HG03354 (cell line): Measurements from ENCODE around the gene PDLIM1.

Source experiments
- ATAC-seq: cut with Tn5 transposase; IDR thresholded peaks from one replicate; pipeline ENCODE4 v1.9.1; 2021; ENCODE audit warnings: mild to moderate bottlenecking; ENCODE audit not compliant: unreplicated experiment, poor library complexity, severe bottlenecking

The PDLIM1 gene

DNA sequence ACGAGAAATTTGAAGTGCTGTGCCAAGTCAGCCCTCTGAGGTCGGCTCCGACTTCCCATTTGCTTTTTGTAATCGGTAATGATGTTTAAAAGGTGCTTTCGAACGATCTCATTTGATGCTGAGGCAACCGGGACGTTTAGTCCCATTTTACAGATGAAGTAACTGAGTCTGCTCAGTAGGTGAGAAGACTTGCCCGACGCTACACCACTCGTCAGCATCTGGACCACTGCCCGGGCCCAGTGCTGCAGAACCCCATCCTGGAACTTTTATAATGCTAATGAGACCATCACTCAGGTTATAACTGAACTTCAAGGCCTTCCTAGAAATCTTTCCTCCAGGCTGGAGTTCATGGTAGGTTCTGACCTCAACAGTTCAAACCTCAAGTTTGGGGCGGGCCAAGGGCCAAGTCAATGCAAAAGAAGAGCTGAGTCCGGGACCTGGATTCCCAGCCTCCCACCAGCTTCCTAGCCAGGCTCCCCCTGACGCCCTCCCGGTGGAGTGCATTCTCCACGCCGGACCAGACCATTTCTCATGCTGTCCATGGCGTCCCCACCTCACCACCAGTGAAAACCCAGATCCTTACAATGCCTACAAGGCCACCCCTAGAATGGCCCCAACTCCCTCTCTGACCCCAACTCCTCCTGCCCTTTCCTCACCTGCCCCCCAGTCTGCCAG is 699 bp upstream of the PDLIM1 start:
- no peak for ATAC-seq

DNA sequence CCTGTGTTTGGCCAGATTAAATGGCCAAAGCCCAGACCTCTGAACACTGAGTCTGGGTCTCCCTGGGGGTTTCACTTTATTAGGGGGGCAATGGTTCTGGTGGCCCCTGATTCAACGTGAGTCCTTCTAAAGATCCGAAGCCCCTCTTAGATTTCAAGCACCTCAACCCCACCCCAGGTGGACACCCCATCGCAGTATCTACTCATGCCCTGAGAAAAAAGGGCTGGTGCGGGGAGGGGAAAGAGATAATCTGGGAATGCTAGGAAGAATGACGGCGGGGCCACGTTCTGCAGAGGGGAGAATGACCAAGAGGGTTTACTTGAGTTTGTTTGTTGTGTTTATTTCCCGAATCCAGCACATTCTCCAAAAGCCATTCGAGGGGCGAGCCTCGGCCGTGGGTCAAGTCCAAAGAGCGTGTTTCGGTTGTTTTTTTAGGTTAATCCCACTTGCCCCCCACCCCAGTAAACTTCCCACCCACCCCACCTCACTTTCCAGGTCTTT is 832 bp downstream of the PDLIM1 start:
- ATAC-seq, result no peak

DNA sequence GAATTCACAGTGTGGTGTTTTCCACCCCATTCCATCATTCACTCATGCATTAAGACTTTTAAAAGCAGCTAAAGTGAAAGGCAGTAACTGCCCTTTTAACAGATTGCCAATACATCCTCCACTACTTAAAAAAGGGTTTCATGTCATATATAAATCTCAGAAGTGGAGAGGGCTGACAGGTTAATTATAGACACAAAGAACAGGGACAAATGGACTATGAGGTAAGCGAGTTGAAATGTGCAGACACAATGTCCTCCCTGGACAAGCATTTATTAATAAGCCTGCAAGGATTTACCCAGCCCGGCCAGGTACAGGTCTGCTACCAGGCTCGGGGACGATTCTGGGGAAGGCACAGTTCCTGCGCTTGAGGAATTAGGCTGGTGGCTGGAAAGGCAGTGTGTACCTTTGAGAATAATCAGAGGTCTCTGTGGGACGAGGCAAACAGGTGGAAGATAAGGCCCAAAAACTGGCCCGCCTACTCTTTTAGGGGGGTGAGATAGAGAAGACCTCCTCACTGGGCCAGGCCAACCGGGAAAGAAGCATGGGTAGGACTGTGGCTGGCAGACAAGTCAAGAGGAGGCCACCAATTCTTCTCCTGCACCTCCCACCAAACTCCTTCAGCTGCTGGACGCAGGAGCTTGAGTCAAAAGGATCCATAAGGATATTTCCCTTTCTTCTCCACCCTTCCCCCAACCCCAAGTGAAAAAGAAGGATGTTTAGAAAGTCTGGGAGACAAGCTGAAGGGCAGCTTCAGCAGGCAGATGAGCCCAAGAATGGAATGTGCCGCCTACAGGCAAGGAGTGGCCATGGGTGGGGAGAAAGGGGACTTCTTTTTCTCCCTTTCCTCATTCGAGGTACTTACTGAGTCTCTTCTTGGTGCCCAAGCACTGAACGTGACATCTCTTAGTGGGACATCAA is 1.5 kb downstream of the PDLIM1 start:
- no peak for ATAC-seq

DNA sequence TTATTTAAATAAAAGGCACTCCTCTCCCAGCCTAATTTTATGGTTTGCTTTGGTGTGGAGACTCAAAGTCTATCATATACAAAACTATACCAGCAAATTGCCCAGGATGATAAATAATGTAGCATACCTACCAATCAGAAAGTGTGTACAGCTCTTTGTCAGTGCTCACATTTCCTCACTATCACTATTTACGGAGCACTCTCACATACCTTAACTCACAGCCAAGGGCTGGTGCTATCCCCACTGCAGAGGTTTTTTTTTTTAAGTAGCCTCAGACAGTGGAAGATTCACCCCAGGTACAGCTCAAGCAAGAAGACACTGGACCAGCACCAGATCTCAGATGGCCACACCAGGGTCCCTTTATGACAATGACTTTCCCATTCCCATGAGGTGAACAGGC is 2.5 kb downstream of the PDLIM1 start:
- no peak for ATAC-seq

DNA sequence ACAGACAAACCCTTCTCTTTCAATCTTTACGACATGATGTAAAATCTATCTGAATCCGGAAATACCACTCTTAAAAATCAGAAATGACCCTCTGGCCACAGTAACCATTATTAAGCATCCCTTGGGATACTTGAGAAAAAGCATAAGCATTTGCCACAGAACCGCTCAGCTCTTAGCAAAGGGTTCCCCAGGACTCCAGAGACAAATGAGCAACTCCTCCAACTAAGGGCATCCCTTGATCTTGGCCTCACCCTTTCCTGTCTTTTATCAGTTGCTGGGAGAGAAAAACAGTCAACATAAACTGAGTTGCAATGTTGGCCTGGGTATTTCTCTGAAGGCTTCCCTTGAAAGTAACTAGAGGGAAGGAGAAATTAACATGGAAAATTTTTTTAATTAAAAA is 3.5 kb downstream of the PDLIM1 start:
- ATAC-seq, result no peak

DNA sequence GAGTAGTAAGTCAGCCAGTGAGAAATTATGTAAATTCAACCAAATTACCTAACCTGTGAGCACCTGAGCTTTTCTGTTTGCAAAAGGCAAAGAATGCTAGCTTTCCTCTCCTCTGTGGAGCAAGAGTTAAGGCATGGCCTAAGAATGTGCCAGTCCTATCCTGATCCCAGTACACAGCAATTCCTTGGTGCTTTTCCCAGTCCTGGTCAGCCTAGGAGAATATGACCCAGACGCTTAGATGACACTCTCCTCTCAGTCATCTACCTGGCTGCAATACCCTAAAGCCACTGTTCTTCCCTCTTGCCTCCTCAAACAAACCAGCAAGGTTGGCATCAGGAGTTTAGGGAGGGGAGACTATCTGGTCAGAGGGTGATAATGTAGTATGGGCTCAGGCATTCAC is 4.1 kb downstream of the PDLIM1 start:
- ATAC-seq, result no peak

DNA sequence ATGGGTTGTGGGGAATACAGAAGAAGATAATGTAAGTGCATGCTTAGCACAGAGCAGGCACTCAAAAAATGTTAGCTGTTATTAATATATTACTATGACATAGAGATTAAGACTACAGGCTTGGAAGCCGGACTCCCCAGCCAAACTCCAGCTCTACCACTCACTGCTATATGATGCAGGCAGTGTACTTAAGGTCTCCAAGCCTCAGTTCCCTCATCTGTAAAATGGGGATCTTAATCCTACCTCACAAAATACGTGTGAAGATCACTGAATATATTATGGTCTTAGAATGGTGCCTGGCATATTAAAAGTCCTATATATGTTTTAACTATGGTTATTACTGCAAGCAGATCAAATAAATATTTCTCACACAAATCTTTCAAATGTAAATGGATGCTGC is 5.2 kb downstream of the PDLIM1 start:
- no peak for ATAC-seq

DNA sequence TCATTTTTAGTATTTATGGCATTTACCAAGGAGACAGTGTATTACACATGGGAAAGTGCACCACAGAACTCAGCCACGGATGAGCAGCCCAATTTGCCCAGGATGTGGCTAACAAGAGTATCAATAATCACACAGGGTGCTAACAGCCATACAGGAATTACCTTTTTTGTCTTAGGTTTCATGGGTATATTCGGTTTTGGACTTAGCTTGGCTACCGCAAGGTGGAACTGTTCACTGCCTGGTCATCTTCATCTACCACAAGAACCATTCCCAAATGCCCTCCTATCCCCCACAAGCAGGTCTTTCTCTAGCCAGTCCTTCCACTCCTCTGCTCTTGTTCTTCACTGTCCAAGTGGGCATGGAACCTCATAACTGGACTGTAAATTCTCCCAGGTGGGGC is 6.0 kb downstream of the PDLIM1 start:
- no peak for ATAC-seq

DNA sequence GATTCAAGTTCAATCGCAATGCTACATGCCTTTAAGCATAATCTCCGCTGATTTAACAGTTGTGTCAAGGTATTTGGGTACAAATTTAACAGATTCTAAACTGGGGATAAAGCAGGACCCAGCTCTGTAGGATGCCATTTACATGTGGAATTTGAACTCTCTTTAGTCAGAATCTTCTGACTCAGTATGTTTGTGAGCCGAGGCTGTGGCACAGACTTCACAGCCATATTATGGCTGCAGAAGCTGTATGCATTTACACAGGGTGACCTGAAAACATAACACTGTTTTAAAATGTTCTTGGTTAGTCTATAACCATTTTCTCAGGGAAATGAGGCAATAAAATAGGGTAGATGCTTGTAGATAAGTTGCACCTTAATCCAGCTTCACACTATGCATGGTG is 8.7 kb downstream of the PDLIM1 start:
- ATAC-seq, result no peak

DNA sequence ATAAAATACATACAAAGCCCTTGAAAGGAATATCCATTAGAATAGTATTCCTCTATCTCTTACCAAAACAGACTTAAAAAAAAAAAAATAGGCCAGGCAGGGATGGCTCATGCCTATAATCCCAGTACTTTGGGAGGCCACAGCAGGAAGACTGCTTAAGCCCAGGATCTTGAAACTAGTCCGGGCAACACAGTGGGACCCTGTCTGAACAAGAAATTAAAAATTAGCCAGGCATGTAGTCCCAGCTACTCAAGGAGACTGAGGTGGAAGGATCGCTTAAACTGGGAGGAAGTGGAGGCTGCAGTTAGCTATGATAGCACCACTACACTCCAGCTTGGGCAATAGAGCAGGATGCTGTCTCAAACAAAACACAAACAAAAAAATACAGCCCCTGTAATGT is 9.6 kb downstream of the PDLIM1 start:
- ATAC-seq, result no peak

DNA sequence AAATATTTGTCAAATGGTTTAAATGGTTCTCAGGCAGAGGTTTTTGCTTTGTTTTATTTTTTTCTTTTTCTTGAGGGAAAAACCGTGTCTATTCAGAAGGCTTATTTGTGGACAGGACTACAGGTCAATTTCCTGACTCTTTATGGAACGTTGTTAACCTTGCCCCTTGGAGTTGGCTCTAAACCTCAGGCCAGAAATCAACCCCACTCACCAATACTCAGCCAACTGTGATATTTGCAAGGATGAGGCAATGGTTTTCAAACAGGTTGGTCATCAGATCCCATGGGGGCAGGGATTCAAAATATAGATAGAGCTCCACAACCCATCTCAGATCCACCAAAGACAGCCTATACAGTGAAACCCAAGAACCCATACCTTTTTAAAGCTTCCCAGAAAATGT is 10.2 kb downstream of the PDLIM1 start:
- no peak for ATAC-seq

DNA sequence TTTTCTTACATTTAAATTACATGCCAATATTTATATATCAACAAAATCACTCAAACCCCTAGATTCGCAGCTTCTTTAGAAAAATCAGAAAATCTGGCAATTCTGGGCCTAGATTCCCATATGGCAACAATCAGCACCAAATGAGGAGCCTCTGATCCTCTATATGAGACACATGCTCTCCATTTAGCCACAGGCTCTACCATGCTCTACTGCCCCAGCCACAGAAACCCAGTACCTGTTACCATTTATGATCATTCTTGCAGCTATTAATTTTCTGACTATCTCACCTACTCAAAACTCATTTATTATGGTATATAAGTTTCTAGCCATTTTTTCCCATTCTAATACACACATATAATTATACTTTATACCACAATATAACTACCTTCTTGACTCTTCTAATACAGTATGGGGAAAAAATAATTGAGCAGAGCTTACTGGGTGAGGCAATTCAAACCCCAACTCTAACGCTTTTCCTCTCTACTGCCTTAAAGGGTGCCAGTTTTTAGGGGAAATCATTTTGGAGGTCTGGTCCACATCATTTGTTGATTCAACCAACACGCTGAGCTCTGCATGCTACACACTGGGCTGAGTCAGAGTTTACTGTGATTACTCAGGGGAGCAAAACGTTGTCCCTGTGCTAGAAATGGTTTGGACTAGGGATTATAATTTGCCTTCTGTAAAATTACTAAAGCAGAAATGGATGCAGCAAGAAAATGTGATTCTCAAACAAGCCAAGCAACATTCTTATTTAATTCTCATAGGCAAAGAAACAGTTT is 11.6 kb downstream of the PDLIM1 start:
- ATAC-seq, result no peak

DNA sequence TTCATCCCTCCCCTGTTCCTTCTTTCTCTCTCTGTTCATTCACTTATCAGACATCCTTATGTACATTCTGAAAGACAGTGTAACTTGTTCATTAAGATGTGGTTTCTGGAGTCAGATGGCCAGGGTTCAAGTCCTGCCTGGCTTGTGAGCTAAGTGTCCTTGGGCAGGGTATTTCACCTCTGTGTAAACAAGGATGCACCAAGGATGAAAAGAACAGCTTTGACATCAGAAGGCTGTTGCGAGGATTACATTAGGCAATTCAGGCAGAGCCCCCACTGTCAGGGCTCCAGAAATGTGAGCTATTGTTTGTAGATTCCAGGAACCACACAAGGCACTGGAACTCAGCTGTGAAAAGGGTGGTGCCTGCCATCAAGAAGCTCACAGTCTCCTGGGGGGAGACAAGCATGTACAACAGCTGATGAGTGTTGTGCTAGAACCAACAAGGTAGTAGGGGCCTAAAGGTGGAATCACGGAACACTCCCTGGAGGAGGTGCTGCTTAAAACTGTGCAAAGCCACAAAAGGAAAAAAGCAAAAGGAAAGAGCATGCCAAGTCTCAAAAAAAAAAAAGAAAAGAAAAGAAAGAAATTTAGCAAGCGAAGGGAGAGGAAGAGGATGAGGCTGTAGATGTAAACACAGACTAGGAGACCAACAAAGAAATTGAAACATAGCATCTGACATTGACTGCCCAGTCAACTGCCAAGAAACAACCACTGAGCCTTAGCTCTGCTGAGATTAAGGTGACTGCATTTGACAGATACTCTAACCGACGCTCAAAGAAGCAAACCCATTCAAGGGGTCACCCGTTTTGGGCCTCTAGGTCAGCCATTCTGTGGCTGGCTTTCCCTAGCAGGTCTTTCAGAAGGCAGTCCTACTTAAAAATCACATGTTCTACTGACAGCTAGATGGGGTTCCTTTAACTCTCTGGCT is 12.5 kb downstream of the PDLIM1 start:
- ATAC-seq, result no peak

DNA sequence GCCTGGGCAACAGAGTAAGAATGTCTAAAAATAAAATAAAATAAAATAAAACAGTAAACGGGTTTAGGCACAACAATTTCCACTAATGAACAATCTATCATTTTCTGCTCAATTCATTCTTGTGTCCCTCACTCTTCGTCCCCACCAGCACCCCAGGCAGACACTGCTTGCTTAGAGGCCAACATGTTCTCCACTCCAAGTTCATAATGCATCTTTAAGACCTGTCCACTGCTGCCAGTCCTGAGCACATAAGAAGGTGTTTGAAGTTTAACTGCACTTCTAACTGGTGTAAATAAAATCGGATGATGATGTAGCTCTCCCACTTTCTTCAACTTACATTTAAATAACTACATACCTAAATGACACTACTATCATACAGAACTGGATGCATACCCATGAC is 13.2 kb downstream of the PDLIM1 start:
- ATAC-seq, result no peak

DNA sequence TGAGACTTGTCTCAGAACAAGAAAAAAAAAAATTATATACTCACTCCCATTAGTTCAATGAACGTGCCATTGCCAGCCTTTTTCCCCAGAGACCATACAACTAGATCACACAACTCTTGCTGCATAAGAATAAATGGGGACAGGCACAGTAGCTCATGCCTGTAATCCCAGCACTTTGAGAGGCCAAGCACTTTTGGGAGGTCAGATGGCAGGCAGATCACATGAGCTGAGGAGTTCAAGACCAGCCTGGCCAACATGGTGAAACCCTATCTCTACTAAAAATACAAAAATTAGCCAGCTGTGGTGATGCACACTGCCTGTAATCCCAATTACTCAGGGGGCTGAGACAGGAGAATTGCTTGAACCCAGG is 13.6 kb downstream of the PDLIM1 start:
- ATAC-seq, result no peak

DNA sequence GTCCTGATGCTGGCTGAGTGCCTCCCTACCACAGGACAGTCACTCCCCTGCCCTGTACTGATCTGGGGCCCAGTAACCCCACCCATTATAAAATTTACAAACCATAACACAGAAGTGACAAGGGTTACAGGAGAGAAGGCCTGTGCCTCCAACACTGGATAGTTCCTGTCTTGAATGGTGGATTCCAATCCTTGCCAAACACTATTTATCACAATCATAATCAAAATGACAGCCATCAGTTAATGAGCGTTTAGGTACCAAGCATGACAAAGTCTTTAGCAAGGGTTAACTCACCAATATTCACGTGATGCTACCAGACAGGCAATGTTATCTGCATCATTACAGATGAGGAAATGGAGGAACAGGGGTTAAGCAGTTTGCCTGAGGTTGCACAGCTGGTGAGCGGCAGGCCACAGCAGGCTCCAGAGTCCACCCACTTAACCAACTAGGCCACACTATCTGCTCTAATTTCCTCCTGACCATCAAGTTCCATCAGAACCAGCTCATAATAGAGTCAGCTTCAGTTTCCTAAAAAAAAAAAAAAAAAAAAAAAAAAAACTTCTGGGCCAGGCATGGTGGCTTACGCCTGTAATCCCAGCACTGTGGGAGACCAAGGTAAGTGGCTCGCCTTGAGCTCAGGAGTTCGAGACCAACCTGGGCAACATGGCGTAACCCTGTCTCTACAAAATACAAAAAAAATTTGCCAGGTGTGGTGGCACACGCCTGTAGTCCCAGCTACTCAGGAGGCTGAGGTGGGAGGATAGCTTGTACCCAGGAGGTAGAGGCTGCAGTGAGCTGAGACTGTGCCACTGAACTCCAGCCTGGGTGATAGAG is 14.2 kb downstream of the PDLIM1 start:
- no peak for ATAC-seq

DNA sequence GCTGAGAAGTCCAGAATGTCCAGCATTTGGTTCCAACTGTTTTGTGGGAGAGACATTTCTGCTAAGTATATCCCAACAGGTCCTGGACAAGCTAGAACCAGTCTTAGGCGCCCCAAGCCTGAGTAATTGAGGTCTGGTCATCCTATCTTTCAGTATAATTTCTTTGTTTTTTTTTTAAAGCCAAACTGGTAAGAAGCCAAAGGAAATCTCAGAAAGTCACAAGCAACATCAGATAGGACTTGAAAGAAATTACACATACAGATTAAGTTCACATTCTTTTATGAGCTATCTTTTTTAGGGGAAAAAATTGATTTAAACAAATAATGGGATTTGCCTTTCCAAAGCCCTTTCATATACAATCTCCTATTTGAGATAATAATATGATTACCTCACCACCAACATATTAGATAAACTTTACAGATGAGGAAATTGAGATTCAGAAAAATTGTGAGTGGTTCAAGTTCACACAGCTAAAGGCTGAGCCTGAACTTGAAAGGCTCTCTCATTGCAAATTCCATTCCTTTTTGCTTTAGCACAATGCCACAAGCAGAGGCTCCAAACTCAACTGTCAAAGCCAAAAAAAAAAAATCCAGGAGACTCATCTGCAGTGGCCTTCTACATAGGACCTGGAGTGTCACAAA is 15.0 kb downstream of the PDLIM1 start:
- ATAC-seq, result no peak
